ENCODE results near the gene CELF5. TPM values are rescaled to one million over a fixed set of nuclear protein-coding genes. Genes with fewer than 3 reads are reported as not detected.
"Not testable (repeated sequence)": the region's sequence is repeated elsewhere in the genome, so short reads cannot be mapped to it uniquely, and the experiment has no call there.

The CELF5 gene
- total and polyA plus RNA-seq, 9 of the 15 experiments (the other 6 are each of a cell fraction or from before 2014, with no cell fraction given), result 0.01 to 0.56 (median 0.22) TPM

DNA sequence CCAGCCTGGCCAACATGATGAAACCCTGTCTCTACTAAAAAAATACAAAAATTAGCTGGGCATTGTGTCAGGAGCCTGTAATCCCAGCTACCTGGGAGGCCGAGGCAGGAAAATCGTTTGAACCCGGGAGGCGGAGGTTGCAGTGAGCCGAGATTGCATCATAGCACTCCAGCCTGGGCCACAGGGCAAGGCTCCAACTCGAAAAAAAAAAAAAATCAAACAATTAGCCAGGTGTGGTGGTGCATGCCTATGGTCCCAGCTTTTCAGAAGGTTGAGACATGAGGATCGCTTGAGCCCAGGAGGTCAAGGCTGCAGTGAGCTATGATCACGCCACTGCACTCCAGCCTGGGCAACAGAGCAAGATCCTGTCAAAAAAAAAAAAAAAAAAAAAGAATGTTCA lies 76.1 kb downstream of the CELF5 start:
- FAIRE-seq; H3K36me3 ChIP-seq (ENCODE audit: control insufficient read depth, insufficient read depth, low read length); H3K9me1 ChIP-seq (ENCODE audit: control insufficient read depth, insufficient read depth, low read length); DNase-seq (ENCODE audit: extremely low read depth in 1 of 4, low spot score in 3 of 4); H3K4me3 ChIP-seq; H3K4me2 ChIP-seq (ENCODE audit: insufficient read depth, low read length); H4K20me1 ChIP-seq (replicated peaks; ENCODE audit: control insufficient read depth, insufficient read depth, low read length); BruUV-seq (replicated peaks); POLR2A ChIA-PET; H3K27ac ChIP-seq (ENCODE audit: extremely low read depth, low read depth, low read length); H3K4me1 ChIP-seq (replicated peaks in 1 of 2; ENCODE audit: control insufficient read depth in 2 of 2, insufficient read depth in 2 of 2, low read length in 2 of 2); H2AFZ ChIP-seq (ENCODE audit: low read depth, low read length); H3K79me2 ChIP-seq (ENCODE audit: control insufficient read depth, insufficient read depth, low read length); ATAC-seq; H3K9ac ChIP-seq (ENCODE audit: insufficient read depth in 1 of 2, low read depth in 2 of 2, low read length in 2 of 2); intact Hi-C loops (cut with micrococcal nuclease); H3K9me3 ChIP-seq (replicated peaks; ENCODE audit: control insufficient read depth, insufficient read depth, low read depth, low read length): not testable (repeated sequence)
- CTCF ChIA-PET (ENCODE audit: low intra/inter-chr PET ratio), result interaction anchor here (0.7 kb wide), 2 partner anchors 146 to 176 kb away, joined by 3 read pairs; no protein-coding TSS in a partner anchor
- peaks cover 2 to 17% of the 10 kb centered on the region in 2 experiments; a peak in 2 of 5 replicates for H3K27me3 ChIP-seq (ENCODE audit: control insufficient read depth in 2 of 2, insufficient read depth in 2 of 2, low read length in 2 of 2)
- WGBS (ENCODE audit: insufficient coverage, low coverage, missing lambda C conversion rate), result 9% methylated on average over 7 of the region's 8 CpGs
- in situ Hi-C loops (cut with MboI), result loop anchor here (10.0 kb wide), 1 partner anchor 346 kb away; no protein-coding TSS in a partner anchor
- peak; percentile 65 for TF ChIP-seq CEBPB (tag; IDR thresholded peaks at IDR 0.05)
- TF ChIP-seq ZNF384 (IDR thresholded peaks at IDR 0.05; ENCODE audit: low read depth, low read length), result 0 out of 2 replicates have a peak, but pooled peaks have one; percentile 12
- TF ChIP-seq, protein P1, sequence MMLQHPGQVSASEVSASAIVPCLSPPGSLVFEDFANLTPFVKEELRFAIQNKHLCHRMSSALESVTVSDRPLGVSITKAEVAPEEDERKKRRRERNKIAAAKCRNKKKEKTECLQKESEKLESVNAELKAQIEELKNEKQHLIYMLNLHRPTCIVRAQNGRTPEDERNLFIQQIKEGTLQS (IDR thresholded peaks at IDR 0.05), result peak; percentile 66
- TF ChIP-seq, protein P1 (CRISPR knock-in tag; conservative IDR thresholded peaks at IDR 0.05), result not testable (repeated sequence)
- TF ChIP-seq CEBPG (CRISPR knock-in tag; IDR thresholded peaks at IDR 0.05), result peak; percentile 58; the same call in 1 of the 2 replicates
- peak; percentile 57 to 62; a peak in 3 of 4 replicates for TF ChIP-seq CEBPG (tag; conservative IDR thresholded peaks at IDR 0.05 in 1 of 2, IDR thresholded peaks at IDR 0.05 in 1 of 2)
- peak; percentile 97 for TF ChIP-seq ZNF121 (CRISPR knock-in tag; conservative IDR thresholded peaks at IDR 0.05)
- peak; percentile 34 for TF ChIP-seq RBM25 (IDR thresholded peaks at IDR 0.05; ENCODE audit: low read depth, low read length, severe bottlenecking)

All from K562 (cell line).